Stimulated activated CD8-positive, alpha-beta memory T cell treated with anti-CD3 and anti-CD28 coated beads, Interleukin-4, amount 100 ng/mL, for 48 hours (primary cell): ENCODE measurements around the gene B4GALNT2.
"Not testable (repeated sequence)": the region's sequence is repeated elsewhere in the genome, so short reads cannot be mapped to it uniquely, and the experiment has no call there.

Experiments used
- DNase-seq: peaks from one replicate; pipeline ENCODE4 v3.0.0-alpha.2; 2020

B4GALNT2 gene

DNA sequence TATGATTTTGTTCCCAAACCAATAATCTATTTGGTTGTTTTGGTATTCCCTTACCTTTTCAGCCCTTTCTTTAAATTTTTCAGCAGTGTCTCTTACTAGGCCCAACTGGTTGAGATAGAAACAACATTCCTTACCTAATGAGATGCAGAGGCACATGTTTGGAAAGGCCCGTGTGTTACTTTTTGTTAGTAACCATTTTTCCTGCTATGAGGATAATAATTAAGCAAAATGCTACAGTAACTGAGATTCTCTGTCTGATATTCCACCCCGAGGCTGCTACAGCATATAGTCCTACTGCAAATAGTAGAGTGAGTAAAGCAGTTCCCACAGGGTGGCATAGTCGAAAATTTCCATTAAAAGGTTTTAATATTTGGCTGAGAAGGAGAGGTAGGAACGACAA is 10.0 kb upstream of the B4GALNT2 start:
- no peak for DNase-seq

- DNase-seq = no peak
These were observed 9.5 kb upstream of the B4GALNT2 start for GRCh38 chr17:49123061-49123460.

DNA sequence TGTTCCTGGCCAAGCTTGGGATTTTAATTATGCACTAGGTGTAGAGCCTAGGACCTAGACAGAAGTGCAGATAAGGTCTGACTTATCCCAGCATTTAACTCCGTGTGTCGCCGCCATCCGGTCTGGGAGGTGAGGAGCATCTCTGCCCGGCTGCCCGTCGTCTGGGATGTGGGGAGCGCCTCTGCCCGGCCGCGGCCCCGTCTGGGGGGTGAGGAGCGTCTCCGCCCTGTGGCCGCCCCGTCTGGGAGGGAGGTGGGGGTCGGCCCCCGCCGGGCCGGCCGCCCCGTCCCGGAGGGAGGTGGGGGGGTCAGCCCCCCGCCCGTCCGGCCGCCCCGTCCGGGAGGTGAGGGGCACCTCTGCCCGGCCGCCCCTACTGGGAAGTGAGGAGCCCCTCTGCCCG is 7.1 kb upstream of the B4GALNT2 start:
- no peak for DNase-seq

GRCh38 chr17:49126183-49126859 is 6.2 kb upstream of the B4GALNT2 start:
- not testable (repeated sequence) for DNase-seq

DNA sequence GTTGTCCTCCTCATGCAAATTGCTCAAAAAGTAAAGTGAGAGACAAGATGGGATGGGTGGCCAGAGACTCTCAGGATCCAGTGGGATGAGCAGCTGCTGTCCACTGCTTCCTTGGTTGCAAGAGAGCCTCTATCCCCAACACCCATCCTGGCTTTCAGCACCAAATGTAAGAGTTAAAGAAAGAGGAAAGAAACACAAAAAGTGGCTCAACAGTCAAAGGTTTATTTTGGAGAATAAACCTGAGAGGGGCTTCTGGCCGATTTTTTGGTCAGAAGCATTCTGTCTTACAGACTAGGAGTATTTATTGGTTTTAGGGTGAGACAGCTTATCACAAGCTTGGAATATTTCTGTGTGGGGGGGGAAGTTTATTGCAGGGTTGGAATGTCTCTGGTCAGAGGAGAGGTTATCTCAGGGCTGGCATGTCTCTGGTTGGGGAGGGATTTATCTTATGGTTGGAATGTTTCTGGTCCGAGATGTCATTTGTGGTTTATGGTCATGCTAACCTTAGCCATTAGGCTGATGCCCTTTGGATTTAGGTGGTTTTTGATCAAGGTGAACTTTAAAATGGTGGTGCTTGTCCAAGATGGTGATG is 3.1 kb upstream of the B4GALNT2 start:
- not testable (repeated sequence) for DNase-seq

DNA sequence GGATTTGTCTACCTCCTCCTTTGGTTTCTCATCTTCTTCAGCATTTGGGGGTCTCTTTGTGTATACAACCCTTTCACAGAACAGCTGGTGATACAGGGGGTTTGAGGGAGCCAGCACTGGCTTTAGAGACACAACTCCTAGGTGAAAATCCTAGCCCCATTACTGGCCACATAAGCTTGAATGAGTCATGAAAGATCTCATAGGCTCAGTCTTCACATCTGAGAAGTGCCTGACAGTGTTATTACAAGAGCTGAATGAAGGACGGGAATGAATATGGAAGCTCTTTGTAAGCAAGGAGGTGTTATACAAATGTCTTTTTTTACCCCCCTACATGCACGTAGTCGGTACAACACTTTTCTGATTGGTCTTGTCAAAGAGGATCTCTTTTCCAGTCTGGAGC is 1.7 kb upstream of the B4GALNT2 start:
- no peak for DNase-seq

DNA sequence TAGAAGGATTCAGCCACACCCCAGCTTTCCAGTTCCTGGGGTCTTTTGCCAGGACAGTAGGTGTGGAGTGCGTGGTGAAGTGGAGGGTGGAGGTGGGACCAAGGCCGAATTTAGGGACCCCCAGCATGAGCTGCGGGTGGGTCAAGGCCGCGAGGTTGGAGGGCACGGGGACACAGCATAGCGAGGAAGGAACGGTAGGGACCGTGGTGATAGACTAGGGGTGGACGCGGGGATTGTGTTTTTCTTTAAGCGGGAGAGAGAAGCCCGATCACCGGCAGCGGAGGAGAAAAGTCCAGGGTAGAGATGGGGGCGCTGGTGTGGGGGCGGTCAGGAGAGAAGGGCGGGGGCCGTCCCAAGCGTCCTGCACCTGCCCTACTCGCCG is 261 bp upstream of the B4GALNT2 start:
- DNase-seq = no peak

- DNase-seq = no peak
These were observed 3.8 kb downstream of the B4GALNT2 start for GRCh38 chr17:49136335-49136734.

- DNase-seq = not testable (repeated sequence)
These were observed 13.1 kb downstream of the B4GALNT2 start for GRCh38 chr17:49145654-49146053.

DNA sequence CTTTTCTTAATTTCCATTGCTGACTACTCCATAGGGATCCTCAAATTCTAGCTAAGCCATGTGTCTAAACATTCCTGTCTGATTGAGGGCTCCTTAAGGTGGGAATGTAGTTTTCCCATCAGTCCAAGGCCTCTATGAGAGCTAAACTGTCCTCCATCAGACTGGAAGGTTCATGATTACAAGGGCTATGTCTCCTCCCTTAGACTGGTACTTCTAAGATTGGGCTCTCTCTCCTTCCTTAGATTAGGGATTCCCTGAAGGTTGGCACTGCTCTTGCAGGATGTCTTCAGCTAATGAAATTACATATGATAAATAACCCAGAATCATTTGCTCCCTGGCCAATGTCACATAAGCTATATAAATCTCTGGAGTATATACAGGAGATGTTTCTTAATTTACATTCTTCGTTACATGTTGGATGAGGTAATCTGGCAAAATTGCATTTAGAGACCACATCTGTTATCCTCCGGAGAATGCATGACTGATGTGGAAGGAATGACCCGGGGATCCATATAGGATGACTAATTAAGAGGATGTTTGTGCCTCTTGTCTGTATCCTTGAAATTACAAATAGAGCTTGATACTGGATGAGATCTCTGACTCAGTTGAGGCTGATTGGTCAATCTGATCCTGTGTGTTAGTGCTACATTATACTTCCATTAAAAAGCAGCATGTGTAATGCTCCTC is 14.2 kb downstream of the B4GALNT2 start:
- no peak for DNase-seq

GRCh38 chr17:49148171-49148570 is 15.6 kb downstream of the B4GALNT2 start:
- no peak for DNase-seq

GRCh38 chr17:49151996-49152395 is 19.4 kb downstream of the B4GALNT2 start:
- DNase-seq = no peak

GRCh38 chr17:49156256-49156655 is 23.7 kb downstream of the B4GALNT2 start:
- no peak for DNase-seq

- no peak for DNase-seq
These were observed 25.2 kb downstream of the B4GALNT2 start for GRCh38 chr17:49157784-49158183.

DNA sequence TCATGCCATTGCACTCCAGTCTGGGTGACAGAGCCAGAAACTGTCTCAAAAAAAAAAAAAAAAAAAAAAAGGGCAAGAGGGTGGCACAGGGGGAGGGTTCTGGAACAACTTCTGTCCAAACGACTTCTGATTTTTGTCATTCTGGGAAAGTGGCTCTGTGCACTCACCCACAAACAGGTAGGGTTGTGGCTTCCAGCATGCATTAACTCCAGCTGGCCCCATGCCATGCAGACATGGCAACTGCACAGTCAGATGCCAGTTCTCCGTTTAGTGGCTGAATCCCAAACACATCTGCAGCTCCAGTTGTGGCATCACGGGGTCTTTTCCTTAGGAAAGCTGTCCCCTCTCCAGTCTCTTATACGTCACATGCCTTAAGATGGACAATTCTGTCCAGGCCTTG is 30.3 kb downstream of the B4GALNT2 start:
- DNase-seq = no peak

GRCh38 chr17:49165143-49165542 is 32.6 kb downstream of the B4GALNT2 start:
- no peak for DNase-seq

DNA sequence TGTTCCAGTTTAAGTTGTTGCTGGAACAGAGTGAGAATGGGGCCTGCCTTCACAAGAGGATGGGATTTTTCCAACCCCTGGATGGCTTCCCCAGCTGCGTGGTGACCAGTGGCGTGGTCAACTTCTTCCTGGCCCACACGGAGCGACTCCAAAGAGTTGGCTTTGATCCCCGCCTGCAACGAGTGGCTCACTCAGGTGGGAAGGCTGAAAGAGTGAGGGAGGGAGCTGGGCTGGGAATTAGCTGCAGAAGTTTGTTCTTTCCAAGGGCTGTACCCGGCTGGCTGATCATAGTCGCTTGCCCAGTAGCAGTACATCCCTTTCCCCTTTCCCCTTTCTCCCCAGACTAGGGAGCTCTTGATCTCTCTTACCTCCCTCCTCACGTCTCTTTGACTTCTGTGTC is 36.1 kb downstream of the B4GALNT2 start:
- DNase-seq = no peak

DNA sequence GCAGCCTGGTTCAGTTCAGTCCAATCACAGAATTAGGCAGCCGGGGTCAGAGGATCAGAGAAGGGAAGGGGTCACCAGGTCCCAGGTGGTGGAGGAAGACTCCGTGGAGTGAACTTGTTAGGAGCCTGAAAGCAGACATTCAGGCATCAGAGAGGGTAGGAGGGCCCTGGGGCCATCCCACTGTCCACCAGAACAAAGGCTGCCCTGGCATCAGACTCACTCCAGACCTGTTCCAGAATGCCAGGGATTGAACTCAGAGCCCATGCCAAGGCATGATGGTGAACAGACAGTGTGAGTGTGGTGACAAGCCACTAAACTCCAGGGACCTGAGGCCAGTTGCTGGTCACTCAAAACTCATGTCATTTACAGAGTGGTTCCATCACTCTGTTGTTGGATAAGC is 37.6 kb downstream of the B4GALNT2 start:
- DNase-seq = no peak

- DNase-seq = not testable (repeated sequence)
These were observed 38.1 kb downstream of the B4GALNT2 start for GRCh38 chr17:49170711-49171110.

DNA sequence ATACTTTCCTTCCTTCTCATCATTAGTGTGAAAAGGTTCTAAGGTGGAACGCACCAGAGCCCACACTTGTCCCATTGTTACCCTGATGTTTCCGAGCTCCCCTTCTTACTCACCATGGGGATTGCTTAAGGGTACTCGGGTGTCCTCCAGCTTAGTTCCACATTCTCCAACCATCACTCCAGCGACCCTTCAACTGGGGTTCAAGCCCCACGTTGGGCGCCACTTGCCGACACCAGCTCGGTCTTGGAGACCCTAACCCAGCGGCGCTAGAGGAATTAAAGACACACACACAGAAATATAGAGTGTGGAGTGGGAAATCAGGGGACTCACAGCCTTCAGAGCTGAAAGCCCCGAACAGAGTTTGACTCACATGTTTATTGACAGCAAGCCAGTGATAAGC is 43.4 kb downstream of the B4GALNT2 start:
- DNase-seq = not testable (repeated sequence)

GRCh38 chr17:49180303-49180702 is 47.7 kb downstream of the B4GALNT2 start:
- DNase-seq = peak; percentile 82

- no peak for DNase-seq
These were observed 48.5 kb downstream of the B4GALNT2 start for GRCh38 chr17:49180998-49181635.

DNA sequence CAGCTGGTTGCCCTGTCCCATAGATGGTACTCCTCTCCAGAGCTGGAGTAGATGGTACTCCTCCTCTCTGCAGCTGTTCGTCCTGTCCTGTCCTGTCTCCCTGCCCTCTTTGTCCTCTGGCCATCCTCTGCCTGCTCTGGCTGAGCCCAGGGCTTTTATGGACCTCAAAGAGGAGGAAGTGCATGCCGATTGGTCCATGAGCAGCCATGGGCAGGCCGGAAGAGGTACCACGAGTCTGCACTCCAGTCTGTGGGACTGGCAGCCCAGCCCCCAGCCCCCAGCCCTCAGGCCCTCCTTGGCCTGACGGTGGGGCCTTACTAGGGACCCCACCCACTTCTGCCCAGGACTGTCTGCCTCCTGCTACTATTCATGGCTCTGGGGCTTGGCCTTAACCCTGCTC is 50.8 kb downstream of the B4GALNT2 start:
- DNase-seq = no peak

GRCh38 chr17:49183801-49184200 is 51.2 kb downstream of the B4GALNT2 start:
- no peak for DNase-seq
